RWPE1 (cell line): ENCODE measurements around the gene DNAJC6.
A peak's percentile ranks its signal among the peaks of the same experiment; 100 is the strongest.

Experiments used
- CTCF ChIA-PET: fragments of 350-600 bp; sonication (Branson Sonifier 250); formaldehyde crosslinking; extraction: SDS; loops from one replicate; lab custom pipeline; 2021; lab: Yijun Ruan, JAX
- POLR2A ChIA-PET: fragments of 400-600 bp; formaldehyde crosslinking; extraction: SDS; loops from one replicate; lab custom pipeline; 2020; ENCODE audit warnings: antibody characterized with exemption; ENCODE audit not compliant: low non-redundant PET; lab: Yijun Ruan, JAX
- DNase-seq: peaks from one replicate; pipeline ENCODE4 v3.0.0; 2012; ENCODE audit warnings: low spot score
- H3K27ac ChIP-seq: fragments of 450-650 bp; 2 replicates; pipeline ENCODE4 v1.5.1; 2017
- TF ChIP-seq, protein P1 (sequence below): fragments of 450-650 bp; conservative IDR thresholded peaks from 2 replicates; pipeline ENCODE4 v1.5.1; 2017; ENCODE audit warnings: low read depth, mild to moderate bottlenecking

Gene DNAJC6

DNA sequence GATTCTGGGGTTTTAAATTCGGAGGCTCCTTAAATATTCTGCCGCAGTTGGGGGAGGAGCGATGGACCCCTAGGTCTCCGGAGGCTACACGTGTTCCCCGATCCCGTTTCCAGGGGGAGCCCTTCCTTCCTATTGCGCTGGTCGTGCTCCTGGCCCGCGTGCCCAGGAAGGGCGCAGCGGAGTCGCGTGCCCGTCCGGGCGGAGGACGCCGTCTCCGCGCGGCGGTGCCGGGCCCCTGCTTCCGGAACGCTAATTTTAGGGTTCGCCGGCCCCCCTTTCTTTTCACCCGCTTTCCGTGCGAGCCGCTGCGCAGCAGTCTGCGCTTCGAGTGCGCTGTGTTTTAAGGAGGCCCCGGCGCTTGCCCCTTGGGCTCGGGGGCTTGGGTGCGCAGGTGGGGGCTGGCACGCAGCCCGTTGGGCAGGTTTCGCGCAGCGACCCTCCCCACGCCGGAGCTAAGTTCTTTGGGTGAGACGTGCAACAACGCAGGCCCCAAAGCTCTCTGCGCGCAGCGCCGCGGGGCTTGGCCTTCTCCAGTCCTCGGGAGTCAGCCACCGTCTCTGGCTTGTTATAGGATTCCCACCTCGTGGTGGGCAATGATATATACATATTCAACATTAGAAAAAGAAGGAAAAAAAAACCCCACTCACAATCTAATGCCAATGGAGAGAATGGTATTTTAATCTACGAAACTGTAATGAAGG is 43.5 kb upstream of the DNAJC6 start:
- CTCF ChIA-PET, result no interaction called here
- TF ChIP-seq, protein P1, sequence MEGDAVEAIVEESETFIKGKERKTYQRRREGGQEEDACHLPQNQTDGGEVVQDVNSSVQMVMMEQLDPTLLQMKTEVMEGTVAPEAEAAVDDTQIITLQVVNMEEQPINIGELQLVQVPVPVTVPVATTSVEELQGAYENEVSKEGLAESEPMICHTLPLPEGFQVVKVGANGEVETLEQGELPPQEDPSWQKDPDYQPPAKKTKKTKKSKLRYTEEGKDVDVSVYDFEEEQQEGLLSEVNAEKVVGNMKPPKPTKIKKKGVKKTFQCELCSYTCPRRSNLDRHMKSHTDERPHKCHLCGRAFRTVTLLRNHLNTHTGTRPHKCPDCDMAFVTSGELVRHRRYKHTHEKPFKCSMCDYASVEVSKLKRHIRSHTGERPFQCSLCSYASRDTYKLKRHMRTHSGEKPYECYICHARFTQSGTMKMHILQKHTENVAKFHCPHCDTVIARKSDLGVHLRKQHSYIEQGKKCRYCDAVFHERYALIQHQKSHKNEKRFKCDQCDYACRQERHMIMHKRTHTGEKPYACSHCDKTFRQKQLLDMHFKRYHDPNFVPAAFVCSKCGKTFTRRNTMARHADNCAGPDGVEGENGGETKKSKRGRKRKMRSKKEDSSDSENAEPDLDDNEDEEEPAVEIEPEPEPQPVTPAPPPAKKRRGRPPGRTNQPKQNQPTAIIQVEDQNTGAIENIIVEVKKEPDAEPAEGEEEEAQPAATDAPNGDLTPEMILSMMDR, result 0 out of 2 replicates have a peak, but pooled peaks have one; percentile 14
- no peak overlapping the region for H3K27ac ChIP-seq
- POLR2A ChIA-PET, result no interaction called here
- peak; percentile 41 for DNase-seq

DNA sequence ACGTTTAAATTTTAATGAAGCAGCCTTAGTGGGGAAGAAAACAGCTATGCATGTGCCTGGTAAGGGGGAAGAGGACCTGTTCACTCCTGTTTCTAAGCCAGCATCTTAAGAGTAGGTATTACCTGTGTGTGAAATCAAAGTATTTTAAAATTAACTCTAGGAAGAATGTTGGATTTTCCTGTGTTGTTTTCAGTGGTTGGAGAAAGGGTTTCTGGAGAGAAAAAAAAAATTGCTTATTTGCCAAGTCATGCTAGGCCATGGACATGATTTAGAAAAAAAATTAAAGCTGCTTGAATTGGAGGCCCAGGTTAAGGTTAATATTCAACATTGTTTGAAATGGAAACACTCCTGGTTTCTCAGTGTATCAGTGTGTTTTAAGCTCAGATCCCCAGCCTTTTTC is 42.9 kb upstream of the DNAJC6 start:
- DNase-seq, result no peak
- CTCF ChIA-PET, result interaction anchor here (0.7 kb wide), 2 partner anchors 11 to 604 kb away, joined by 3 read pairs; no protein-coding TSS in a partner anchor
- H3K27ac ChIP-seq, result no peak overlapping the region
- TF ChIP-seq, protein P1, result no peak
- POLR2A ChIA-PET, result no interaction called here

DNA sequence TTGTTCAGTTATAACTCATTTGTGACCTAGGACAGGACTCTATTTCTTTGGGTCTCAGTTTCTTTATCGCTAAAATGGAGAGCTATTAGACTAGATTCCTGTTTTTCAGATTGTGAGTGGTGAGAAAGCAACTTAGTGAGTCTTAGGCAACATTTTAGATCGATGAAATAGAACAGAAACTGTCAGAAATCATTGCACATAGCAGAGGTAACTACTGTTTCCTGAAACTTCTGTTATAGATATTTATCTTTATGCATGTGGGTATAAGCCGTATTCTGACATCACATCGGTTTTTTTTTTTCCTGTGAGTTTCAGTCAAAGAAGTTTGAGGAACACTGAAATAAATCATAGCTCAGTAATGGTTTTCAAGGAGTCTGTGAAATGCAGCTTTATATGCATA is 42.1 kb upstream of the DNAJC6 start:
- H3K27ac ChIP-seq, result no peak overlapping the region
- ChIA-PET POLR2A (no interaction called here), CTCF (no interaction called here)
- TF ChIP-seq, protein P1, result no peak
- no peak for DNase-seq

DNA sequence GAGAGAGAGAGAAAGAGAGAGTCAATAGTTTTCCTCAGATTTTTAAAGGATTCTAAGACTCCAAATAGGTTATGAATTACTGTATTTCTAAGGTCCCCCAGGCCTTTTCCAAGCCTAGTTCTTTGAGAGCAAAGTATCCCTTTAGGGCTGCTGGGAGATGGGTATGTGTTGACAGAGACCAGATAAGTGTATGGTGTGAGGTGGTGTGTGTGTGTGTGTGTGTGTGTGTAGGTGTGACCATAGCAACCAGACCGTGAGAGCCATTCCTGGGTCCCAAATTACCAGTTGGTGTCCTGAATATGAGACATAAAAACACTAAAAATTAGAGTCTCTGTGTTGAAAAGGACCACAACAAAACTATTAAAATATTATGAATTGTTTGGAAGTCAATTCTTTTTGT is 41.7 kb upstream of the DNAJC6 start:
- POLR2A ChIA-PET, result no interaction called here

DNA sequence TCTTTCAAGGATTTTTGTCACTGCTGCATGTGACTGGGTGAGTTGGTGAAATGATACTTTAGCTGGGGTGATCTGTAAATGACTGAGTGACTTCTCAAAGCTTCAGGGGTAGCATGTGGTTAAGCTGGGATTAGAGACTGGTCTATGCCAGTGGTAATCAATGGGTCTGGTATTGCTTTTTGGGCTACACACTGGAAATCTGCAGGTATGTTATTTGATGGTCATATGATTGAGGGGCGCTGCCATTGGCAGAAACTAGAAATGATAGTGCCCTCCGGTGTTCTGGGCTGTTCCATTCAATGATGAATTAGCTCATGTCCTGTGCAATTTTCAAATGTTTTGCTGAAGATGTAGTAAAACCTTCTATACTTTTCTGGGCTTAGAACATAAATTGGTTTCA is 39.7 kb upstream of the DNAJC6 start:
- TF ChIP-seq, protein P1, result no peak
- POLR2A ChIA-PET, result no interaction called here
- CTCF ChIA-PET, result no interaction called here
- no peak for DNase-seq
- H3K27ac ChIP-seq, result no peak overlapping the region

More for the DNA sequence above, 41.7 kb upstream of the DNAJC6 start:
- TF ChIP-seq, protein P1, result no peak
- no peak overlapping the region for H3K27ac ChIP-seq
- no peak for DNase-seq
- CTCF ChIA-PET, result interaction anchor here (0.7 kb wide), 1 partner anchor 420 kb away, joined by 3 read pairs; no protein-coding TSS in a partner anchor

DNA sequence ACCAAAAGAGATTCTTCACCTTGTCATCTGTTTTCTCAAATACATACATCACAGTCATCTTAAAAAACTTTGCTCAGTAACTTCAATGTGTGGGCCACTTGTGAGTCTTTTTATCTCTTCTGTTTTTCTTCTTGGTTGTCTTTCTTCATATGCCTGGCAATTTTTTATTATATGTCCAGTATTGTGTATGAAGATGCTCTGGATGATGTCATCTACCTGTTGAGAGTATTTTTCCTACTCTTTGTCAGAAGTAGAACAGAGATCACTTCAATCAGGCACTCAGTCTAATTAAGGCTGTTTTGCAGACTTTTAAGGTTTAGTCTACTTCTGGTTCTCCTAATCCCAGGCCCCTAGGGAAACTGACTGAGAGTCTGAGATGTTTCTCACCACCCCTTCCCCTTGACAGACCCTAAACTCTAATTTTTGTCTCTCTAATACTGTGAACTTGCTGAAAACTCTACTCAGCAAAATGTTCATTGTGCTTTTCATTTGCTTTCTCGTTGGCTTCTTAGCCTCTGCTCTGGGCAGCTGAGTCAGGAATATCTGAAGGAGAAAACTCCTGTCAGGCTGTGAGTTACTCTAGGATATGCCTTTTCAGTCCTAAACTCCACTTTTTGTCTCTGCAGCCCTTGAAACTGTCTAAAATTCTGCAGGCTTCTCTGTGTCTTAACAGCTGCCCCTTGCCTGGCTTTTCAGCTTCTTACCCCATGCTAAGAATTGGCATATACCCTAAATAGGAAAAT is 33.0 kb upstream of the DNAJC6 start:
- ChIA-PET CTCF (no interaction called here), POLR2A (interaction anchor here (0.7 kb wide), 1 partner anchor 182 kb away, joined by 3 read pairs; no protein-coding TSS in a partner anchor)
- no peak overlapping the region for H3K27ac ChIP-seq
- TF ChIP-seq, protein P1, result no peak
- DNase-seq, result no peak
